ENCODE results near the gene MAPK10. TPM values are rescaled to one million over a fixed set of nuclear protein-coding genes. Genes with fewer than 3 reads are reported as not detected.
"Not testable (repeated sequence)": the region's sequence is repeated elsewhere in the genome, so short reads cannot be mapped to it uniquely, and the experiment has no call there.

The MAPK10 gene
- total RNA-seq, 1 donor from 2014 or later = 25.2 TPM

DNA sequence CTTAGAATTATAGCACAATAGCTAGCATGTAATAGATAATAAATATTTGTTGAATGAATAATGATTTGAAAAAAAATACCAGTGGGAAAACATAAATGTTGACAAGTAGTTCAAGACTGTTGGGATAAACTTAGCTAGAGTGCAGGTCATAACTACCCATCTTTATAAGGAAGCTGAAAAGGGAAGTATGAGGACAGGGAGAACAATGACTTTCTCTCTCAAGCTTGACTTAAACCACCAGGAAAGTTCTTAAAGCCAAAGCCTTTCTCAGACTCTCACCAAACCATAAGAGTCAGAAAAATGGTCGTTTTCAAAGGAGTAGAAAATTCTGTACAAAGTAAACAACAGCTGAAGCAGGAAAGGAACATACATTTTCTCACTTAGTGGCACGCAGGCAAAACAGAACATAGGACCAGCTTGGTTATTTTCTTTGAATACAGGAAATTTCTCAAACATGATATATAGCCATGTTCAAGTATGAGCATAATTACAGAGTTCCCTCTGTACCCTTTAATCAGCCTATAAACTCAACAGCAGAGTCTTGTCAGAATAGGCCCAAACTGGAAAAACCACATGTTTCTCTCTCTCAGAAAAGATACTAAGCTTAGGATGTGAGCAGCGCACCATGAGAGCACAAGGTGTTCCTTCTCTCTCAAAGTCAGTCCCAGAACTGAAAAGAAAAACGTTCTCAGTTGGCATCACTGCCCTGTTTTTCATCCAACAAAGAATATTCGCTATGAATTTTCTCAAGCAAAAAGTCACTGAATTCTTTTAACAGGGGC, 28.7 kb downstream of the MAPK10 start:
- H3K4me3 Mint-ChIP-seq = no peak overlapping the region
- no peaks in the 10 kb centered on the region for H3K27me3 Mint-ChIP-seq (ENCODE audit: low read depth)
- H3K27ac Mint-ChIP-seq = peak overlapping the region; percentile 90

DNA sequence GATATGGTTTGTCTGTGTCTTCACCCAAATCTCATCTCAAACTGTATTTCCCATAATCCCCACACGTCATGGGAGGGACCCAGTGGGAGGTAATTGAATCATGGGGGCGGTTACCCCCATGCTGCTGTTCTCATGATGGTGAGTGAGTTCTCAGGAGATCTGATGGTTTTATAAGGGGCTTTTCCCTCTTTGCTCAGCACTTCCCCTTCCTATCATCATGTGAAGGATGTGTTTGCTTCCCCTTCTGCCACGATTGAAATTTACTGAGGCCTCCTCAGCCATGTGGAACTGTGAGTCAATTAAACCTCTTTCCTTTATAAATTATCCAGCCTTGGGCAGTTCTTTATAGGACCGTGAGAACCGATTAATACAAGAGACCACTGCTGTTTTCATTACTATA, 29.4 kb downstream of the MAPK10 start:
- H3K36me3 Mint-ChIP-seq; H3K4me3 Mint-ChIP-seq; DNase-seq (ENCODE audit: low spot score in 2 of 2, unreplicated experiment in 2 of 2); H3K27me3 Mint-ChIP-seq (ENCODE audit: low read depth); H3K9me3 Mint-ChIP-seq: not testable (repeated sequence)
- Mint-ChIP-seq H3K4me1 (peaks cover 33% of the 10 kb centered on the region), H3K27ac (peak overlapping the region; percentile 69)

More for the DNA sequence above, 28.7 kb downstream of the MAPK10 start:
- no peaks in the 10 kb centered on the region for H3K36me3 Mint-ChIP-seq
- H3K9me3 Mint-ChIP-seq = no peaks in the 10 kb centered on the region
- H3K4me1 Mint-ChIP-seq = peaks cover 29% of the 10 kb centered on the region
- no peak for DNase-seq (ENCODE audit: low spot score in 2 of 2, unreplicated experiment in 2 of 2)
- TF ChIP-seq, protein P1, sequence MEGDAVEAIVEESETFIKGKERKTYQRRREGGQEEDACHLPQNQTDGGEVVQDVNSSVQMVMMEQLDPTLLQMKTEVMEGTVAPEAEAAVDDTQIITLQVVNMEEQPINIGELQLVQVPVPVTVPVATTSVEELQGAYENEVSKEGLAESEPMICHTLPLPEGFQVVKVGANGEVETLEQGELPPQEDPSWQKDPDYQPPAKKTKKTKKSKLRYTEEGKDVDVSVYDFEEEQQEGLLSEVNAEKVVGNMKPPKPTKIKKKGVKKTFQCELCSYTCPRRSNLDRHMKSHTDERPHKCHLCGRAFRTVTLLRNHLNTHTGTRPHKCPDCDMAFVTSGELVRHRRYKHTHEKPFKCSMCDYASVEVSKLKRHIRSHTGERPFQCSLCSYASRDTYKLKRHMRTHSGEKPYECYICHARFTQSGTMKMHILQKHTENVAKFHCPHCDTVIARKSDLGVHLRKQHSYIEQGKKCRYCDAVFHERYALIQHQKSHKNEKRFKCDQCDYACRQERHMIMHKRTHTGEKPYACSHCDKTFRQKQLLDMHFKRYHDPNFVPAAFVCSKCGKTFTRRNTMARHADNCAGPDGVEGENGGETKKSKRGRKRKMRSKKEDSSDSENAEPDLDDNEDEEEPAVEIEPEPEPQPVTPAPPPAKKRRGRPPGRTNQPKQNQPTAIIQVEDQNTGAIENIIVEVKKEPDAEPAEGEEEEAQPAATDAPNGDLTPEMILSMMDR (IDR thresholded peaks at IDR 0.05; ENCODE audit: unreplicated experiment) = no peak

DNA sequence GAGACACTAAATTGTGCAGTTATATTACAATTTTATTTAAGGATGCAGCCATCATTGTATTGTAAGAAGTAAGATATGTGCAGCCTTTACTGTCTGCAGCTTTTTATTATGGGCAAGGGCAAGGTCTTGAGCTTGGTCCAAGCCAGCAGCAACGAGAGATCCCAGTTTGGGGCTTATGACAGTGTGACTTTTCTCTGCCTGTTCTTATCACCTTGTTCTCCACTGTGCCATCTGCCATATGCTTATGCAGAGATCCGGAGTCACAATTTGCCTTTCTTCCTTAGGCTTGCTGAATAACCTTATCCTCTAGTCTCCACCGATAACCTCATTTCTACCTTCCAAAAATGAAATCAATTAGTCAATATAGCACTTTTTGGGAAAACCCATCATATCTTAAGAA, 30.4 kb downstream of the MAPK10 start:
- Mint-ChIP-seq H3K27ac (no peak overlapping the region), H3K4me3 (no peak overlapping the region), H3K9me3 (no peaks in the 10 kb centered on the region), H3K36me3 (no peaks in the 10 kb centered on the region), H3K27me3 (ENCODE audit: low read depth) (no peaks in the 10 kb centered on the region), H3K4me1 (peaks cover 33% of the 10 kb centered on the region)
- TF ChIP-seq, protein P1 (IDR thresholded peaks at IDR 0.05; ENCODE audit: unreplicated experiment) = no peak
- DNase-seq (ENCODE audit: low spot score in 2 of 2, unreplicated experiment in 2 of 2) = no peak

DNA sequence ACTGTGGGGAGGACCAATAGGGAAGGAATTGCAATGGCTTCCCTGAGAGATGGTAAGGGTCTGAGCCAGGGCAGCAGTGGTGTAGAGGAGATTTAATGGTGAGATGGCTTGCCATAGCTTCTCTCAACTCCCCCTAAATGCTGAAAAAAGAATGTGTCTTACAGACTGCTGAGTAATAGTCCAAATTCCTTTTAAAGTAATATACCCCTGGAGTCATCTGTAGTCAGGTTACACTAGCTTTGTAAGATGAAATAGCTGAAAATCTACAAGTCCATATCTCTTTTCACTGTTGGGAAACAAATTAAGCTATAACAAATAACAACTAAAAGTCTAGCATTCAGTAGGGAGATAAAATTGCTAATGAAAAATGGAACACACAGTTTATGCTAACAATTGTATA, 33.5 kb downstream of the MAPK10 start:
- Mint-ChIP-seq H3K4me1 (peaks cover 28% of the 10 kb centered on the region), H3K27ac (peak overlapping the region; percentile 21), H3K27me3 (ENCODE audit: low read depth) (no peaks in the 10 kb centered on the region), H3K4me3 (no peak overlapping the region), H3K9me3 (no peaks in the 10 kb centered on the region), H3K36me3 (no peaks in the 10 kb centered on the region)
- no peak for DNase-seq (ENCODE audit: low spot score in 2 of 2, unreplicated experiment in 2 of 2)
- TF ChIP-seq, protein P1 (IDR thresholded peaks at IDR 0.05; ENCODE audit: unreplicated experiment) = no peak

DNA sequence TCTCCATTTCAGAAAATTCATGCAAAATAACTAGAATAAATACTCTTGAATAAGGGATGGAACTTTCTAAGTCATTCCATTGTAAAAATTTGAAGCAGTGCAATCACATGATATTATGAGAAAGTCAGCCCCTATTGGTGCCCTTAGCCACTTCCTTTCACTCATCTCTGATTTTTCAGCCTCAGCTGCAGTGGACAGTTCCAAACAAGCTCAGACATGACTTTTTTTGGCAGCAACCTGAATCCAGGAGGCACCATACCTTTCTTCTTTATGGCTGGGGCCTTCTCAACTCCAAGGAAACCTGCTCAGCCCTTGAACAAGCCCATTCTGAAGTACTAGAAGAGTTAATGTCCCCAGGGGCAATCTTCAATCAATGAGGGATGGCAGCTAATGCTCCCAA, 40.5 kb downstream of the MAPK10 start:
- TF ChIP-seq, protein P1 (IDR thresholded peaks at IDR 0.05; ENCODE audit: unreplicated experiment) = no peak
- DNase-seq (ENCODE audit: low spot score in 2 of 2, unreplicated experiment in 2 of 2) = no peak
- Mint-ChIP-seq H3K4me1 (peaks cover 3% of the 10 kb centered on the region), H3K27me3 (ENCODE audit: low read depth) (no peaks in the 10 kb centered on the region), H3K27ac (no peak overlapping the region), H3K36me3 (no peaks in the 10 kb centered on the region), H3K4me3 (no peak overlapping the region), H3K9me3 (no peaks in the 10 kb centered on the region)

DNA sequence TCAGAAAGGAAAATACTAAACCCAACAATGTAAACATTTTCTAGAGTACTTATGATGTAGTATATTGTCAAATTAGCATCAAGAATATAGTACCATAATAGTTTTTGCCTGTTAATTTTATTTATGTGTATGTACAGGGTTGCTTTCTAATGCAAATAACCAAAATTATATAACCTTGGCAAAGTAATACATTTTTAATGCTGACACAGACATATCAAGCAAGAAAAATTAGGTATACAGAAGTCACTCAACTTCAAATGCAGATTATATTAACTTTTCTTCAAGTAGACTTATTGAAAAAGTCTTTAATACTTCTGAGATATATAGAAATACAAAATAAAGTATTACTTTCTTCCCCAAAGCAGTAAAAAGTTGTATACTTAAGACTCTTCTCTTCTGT, 44.3 kb downstream of the MAPK10 start:
- Mint-ChIP-seq H3K36me3 (no peaks in the 10 kb centered on the region), H3K9me3 (no peaks in the 10 kb centered on the region), H3K4me1 (peaks cover 1% of the 10 kb centered on the region), H3K27me3 (ENCODE audit: low read depth) (no peaks in the 10 kb centered on the region), H3K4me3 (no peak overlapping the region), H3K27ac (no peak overlapping the region)
- TF ChIP-seq, protein P1 (IDR thresholded peaks at IDR 0.05; ENCODE audit: unreplicated experiment) = no peak
- DNase-seq (ENCODE audit: low spot score in 2 of 2, unreplicated experiment in 2 of 2) = no peak
